ENCODE measurements around the gene PHF23. TPM values are rescaled to one million over a fixed set of nuclear protein-coding genes. Genes with fewer than 3 reads are reported as not detected.

Gene PHF23
- total and polyA plus RNA-seq, 9 of the 15 experiments (the other 6 are each of a cell fraction or from before 2014, with no cell fraction given), result 7.4 to 87.5 (median 33.7) TPM

GRCh38 chr17:7239091-7240027, at the start of gene PHF23 (continued):
- TF ChIP-seq ZNF407 (IDR thresholded peaks at IDR 0.05; ENCODE audit: low read depth) (peak; percentile 95), OTX1 (CRISPR knock-in tag; IDR thresholded peaks at IDR 0.05) (0 out of 2 replicates have a peak, but pooled peaks have one; percentile 8), ZBTB2 (IDR thresholded peaks at IDR 0.05) (peak; percentile 94), ZNF655 (CRISPR knock-in tag; IDR thresholded peaks at IDR 0.05) (no peak), CCNT2 (IDR thresholded peaks at IDR 0.05; ENCODE audit: borderline replicate concordance, extremely low read depth, insufficient read length, low read depth, low read length) (peak; percentile 69), ZNF431 (CRISPR knock-in tag; IDR thresholded peaks at IDR 0.05) (no peak), RAD21 (CRISPR knock-in tag; conservative IDR thresholded peaks at IDR 0.05 in 1 of 2, IDR thresholded peaks at IDR 0.05 in 1 of 2) (no peak), NONO (IDR thresholded peaks at IDR 0.05; ENCODE audit: low read depth in 2 of 2, low read length in 1 of 2) (0 out of 4 replicates have a peak, but pooled peaks of 1 of the 2 experiments have one; percentile 64), POLR2A (conservative IDR thresholded peaks at IDR 0.05) (peak; percentile 73), MTF1 (CRISPR knock-in tag; IDR thresholded peaks at IDR 0.05; ENCODE audit: borderline replicate concordance) (no peak), PKNOX1 (IDR thresholded peaks at IDR 0.05) (peak; percentile 79), HMGN3 (IDR thresholded peaks at IDR 0.05; ENCODE audit: borderline replicate concordance, extremely low read depth, insufficient read length, low read depth, low read length) (peak; percentile 71)

Measured in K562 (cell line).